Testis (tissue), 2 donors: ENCODE results near the gene WFIKKN2.

Source experiments
- CTCF ChIP-seq, 3 experiments: fragments of 450-650 bp in 2 of 3; fragments of 200-600 bp in 1 of 3; sonication (generic) in 1 of 3; IDR thresholded peaks; one replicate each; pipeline ENCODE4 v1.5.1; 2016 to 2019; ENCODE audit warnings: antibody characterized with exemption in 3 of 3, mild to moderate bottlenecking in 2 of 3, moderate library complexity in 1 of 3
- POLR2A ChIP-seq: fragments of 450-650 bp; IDR thresholded peaks from one replicate; pipeline ENCODE4 v1.6.1; 2017; ENCODE audit warnings: antibody characterized with exemption, mild to moderate bottlenecking, moderate library complexity

DNA sequence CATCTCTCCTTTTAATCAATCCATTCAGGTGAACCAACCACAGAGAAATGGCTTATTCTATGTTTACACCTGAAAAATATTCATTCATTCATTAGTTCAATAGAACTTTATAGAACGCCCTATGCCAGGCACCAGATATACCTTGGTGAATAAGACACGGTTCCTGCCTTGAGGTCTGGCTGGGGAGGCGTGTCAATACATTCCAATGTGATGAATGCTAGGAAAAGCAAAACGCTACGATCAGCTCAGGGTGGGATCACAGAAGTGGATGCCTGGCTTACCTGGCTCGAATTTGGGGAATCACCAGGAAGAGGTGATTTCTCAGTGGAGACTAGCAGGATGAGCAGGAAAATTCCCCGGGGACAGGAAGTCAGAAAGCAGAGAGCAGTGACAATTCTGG, 17.5 kb upstream of the WFIKKN2 start:
- TF ChIP-seq POLR2A = no peak
- no peak for TF ChIP-seq CTCF (IDR thresholded peaks at IDR 0.05)
